Astrocyte (in vitro differentiated cells and primary cell): Measurements from ENCODE around the gene MLLT10. TPM values are rescaled to one million over a fixed set of nuclear protein-coding genes. Genes with fewer than 3 reads are reported as not detected.

Experiments used
- DNase-seq: peaks from one replicate; pipeline ENCODE4 v3.0.0-alpha.2; 2010; ENCODE audit warnings: low read depth
- FAIRE-seq: peaks from 2 replicates; lab custom pipeline; 2011; peaks lifted over from hg19 to GRCh38; lab: Jason Lieb, UNC
- H2AFZ ChIP-seq: 2 replicates; pipeline ENCODE4 v1.6.0; 2012; ENCODE audit warnings: low read depth, low read length, inconsistent platforms
- H3K27ac ChIP-seq: 2 replicates; pipeline ENCODE4 v1.5.1; 2011; ENCODE audit warnings: low read depth, low read length, inconsistent platforms
- H3K27me3 ChIP-seq: 2 replicates; pipeline ENCODE4 v1.6.0; 2011; ENCODE audit warnings: low read length, inconsistent platforms; ENCODE audit not compliant: insufficient read depth
- H3K36me3 ChIP-seq: 2 replicates; pipeline ENCODE4 v1.5.1; 2011; ENCODE audit warnings: low read length, inconsistent platforms; ENCODE audit not compliant: insufficient read depth
- H3K4me1 ChIP-seq: 2 replicates; pipeline ENCODE4 v1.5.1; 2011; ENCODE audit warnings: low read length, inconsistent platforms; ENCODE audit not compliant: insufficient read depth
- H3K4me2 ChIP-seq: 2 replicates; pipeline ENCODE4 v1.6.0; 2012; ENCODE audit warnings: low read length, inconsistent platforms
- H3K4me3 ChIP-seq: 2 replicates; pipeline ENCODE4 v1.5.1; 2011; ENCODE audit warnings: low read depth, mild to moderate bottlenecking, low read length, inconsistent platforms; ENCODE audit not compliant: insufficient read depth
- H3K79me2 ChIP-seq: 2 replicates; pipeline ENCODE4 v1.6.0; 2012; ENCODE audit warnings: mild to moderate bottlenecking, low read length, inconsistent platforms; ENCODE audit not compliant: insufficient read depth
- H3K9ac ChIP-seq: 2 replicates; pipeline ENCODE4 v1.6.0; 2012; ENCODE audit warnings: mild to moderate bottlenecking, low read length, inconsistent platforms
- H3K9me3 ChIP-seq: 2 replicates; pipeline ENCODE4 v1.5.1; 2012; ENCODE audit warnings: low read depth, mild to moderate bottlenecking, low read length, inconsistent platforms; ENCODE audit not compliant: insufficient read depth
- H4K20me1 ChIP-seq: 2 replicates; pipeline ENCODE4 v1.6.0; 2012; ENCODE audit warnings: low read length, inconsistent platforms; ENCODE audit not compliant: insufficient read depth
- H3K27ac Mint-ChIP-seq: one replicate; pipeline ENCODE4 v1.8.0; 2021; ENCODE audit warnings: mild to moderate bottlenecking, mixed read lengths; ENCODE audit not compliant: unreplicated experiment
- H3K27me3 Mint-ChIP-seq: one replicate; pipeline ENCODE4 v1.8.0; 2021; ENCODE audit warnings: low read depth, mixed read lengths; ENCODE audit not compliant: unreplicated experiment
- H3K36me3 Mint-ChIP-seq: one replicate; pipeline ENCODE4 v1.8.0; 2021; ENCODE audit warnings: low read depth, mixed read lengths; ENCODE audit not compliant: unreplicated experiment
- H3K4me1 Mint-ChIP-seq: one replicate; pipeline ENCODE4 v1.8.0; 2021; ENCODE audit warnings: low read depth, mixed read lengths; ENCODE audit not compliant: unreplicated experiment
- H3K4me3 Mint-ChIP-seq: one replicate; pipeline ENCODE4 v1.8.0; 2021; ENCODE audit warnings: mild to moderate bottlenecking, moderate library complexity, mixed read lengths; ENCODE audit not compliant: unreplicated experiment
- H3K9me3 Mint-ChIP-seq: one replicate; pipeline ENCODE4 v1.8.0; 2021; ENCODE audit warnings: mild to moderate bottlenecking, mixed read lengths; ENCODE audit not compliant: unreplicated experiment
- CTCF ChIP-seq: IDR thresholded peaks from 2 replicates; pipeline ENCODE4 v1.5.1; 2011; ENCODE audit warnings: low read depth, mild to moderate bottlenecking, inconsistent platforms, low read length, moderate library complexity; ENCODE audit not compliant: insufficient read depth
- EZH2 ChIP-seq: IDR thresholded peaks from 2 replicates; pipeline ENCODE4 v1.6.1; 2012; ENCODE audit warnings: mild to moderate bottlenecking, low read length, inconsistent platforms; ENCODE audit not compliant: insufficient read depth
- total RNA-seq: library from RNA; stranded (reverse); gene quantifications from 2 replicates; pipeline ENCODE4 v1.2.1, GENCODE V29; 2021

Gene MLLT10
- total RNA-seq, 1 donor from 2014 or later = 46.9 TPM

- Mint-ChIP-seq H3K27ac (peak overlapping the region; percentile 89), H3K36me3 (peaks cover 3% of the 10 kb centered on the region), H3K4me3 (peak overlapping the region; percentile 88), H3K27me3 (no peaks in the 10 kb centered on the region), H3K9me3 (no peaks in the 10 kb centered on the region), H3K4me1 (peaks cover 50% of the 10 kb centered on the region)
- H3K4me1 ChIP-seq = peaks cover 40% of the 10 kb centered on the region
- peak overlapping the region; percentile 92 for H3K27ac ChIP-seq
- peak overlapping the region; percentile 94 for H3K4me2 ChIP-seq
- H4K20me1 ChIP-seq = no peaks in the 10 kb centered on the region
- peak overlapping the region; percentile 70 for H3K4me3 ChIP-seq
- H3K36me3 ChIP-seq = no peaks in the 10 kb centered on the region
- peak overlapping the region; percentile 87 for H3K9ac ChIP-seq
- peaks cover 44% of the 10 kb centered on the region for H3K79me2 ChIP-seq
- H3K9me3 ChIP-seq = no peaks in the 10 kb centered on the region
- FAIRE-seq = no peak
- H3K27me3 ChIP-seq = no peaks in the 10 kb centered on the region
- DNase-seq = peak; percentile 71
- no peak for TF ChIP-seq EZH2
- no peak for TF ChIP-seq CTCF
- H2AFZ ChIP-seq = peak overlapping the region; percentile 80
These were observed 15.2 kb upstream of the MLLT10 start for GRCh38 chr10:21518641-21519396.

GRCh38 chr10:21519397-21519933 lies 14.6 kb upstream of the MLLT10 start:
- Mint-ChIP-seq H3K4me3 (peak overlapping the region; percentile 88), H3K4me1 (peaks cover 47% of the 10 kb centered on the region), H3K9me3 (no peaks in the 10 kb centered on the region), H3K27me3 (no peaks in the 10 kb centered on the region), H3K27ac (peak overlapping the region; percentile 89), H3K36me3 (peaks cover 3% of the 10 kb centered on the region)
- peak overlapping the region; percentile 70 for H3K4me3 ChIP-seq
- DNase-seq (no peak), FAIRE-seq (no peak)
- peak overlapping the region; percentile 87 for H3K9ac ChIP-seq
- H2AFZ ChIP-seq = peak overlapping the region; percentile 80
- H3K36me3 ChIP-seq = no peaks in the 10 kb centered on the region
- H3K27ac ChIP-seq = peak overlapping the region; percentile 92
- H3K79me2 ChIP-seq = peaks cover 40% of the 10 kb centered on the region
- H3K4me1 ChIP-seq = peaks cover 46% of the 10 kb centered on the region
- H3K9me3 ChIP-seq = no peaks in the 10 kb centered on the region
- H3K27me3 ChIP-seq = no peaks in the 10 kb centered on the region
- TF ChIP-seq EZH2 = no peak
- TF ChIP-seq CTCF = no peak
- peak overlapping the region; percentile 94 for H3K4me2 ChIP-seq
- no peaks in the 10 kb centered on the region for H4K20me1 ChIP-seq
